GM18951 (cell line): Measurements from ENCODE around the gene BTNL3.

Experiments
- POLR2A ChIP-seq: IDR thresholded peaks from 4 replicates; pipeline ENCODE4 v1.6.1; 2011; ENCODE audit warnings: mild to moderate bottlenecking; ENCODE audit not compliant: insufficient read length, insufficient read depth; ENCODE audit errors: extremely low read depth
- in situ Hi-C: fragments of 300-500 bp; cut with MboI; formaldehyde crosslinking; loops from one replicate; pipeline ENCODE4 v1.12.0; 2022; ENCODE audit warnings: low sequenced_read_pairs, mixed read lengths, inconsistent platforms; ENCODE audit not compliant: unreplicated experiment

The BTNL3 gene

GRCh38 chr5:181035991-181036815, 47.6 kb downstream of the BTNL3 start:
- no peak for TF ChIP-seq POLR2A
- in situ Hi-C loops = no loop called here

DNA sequence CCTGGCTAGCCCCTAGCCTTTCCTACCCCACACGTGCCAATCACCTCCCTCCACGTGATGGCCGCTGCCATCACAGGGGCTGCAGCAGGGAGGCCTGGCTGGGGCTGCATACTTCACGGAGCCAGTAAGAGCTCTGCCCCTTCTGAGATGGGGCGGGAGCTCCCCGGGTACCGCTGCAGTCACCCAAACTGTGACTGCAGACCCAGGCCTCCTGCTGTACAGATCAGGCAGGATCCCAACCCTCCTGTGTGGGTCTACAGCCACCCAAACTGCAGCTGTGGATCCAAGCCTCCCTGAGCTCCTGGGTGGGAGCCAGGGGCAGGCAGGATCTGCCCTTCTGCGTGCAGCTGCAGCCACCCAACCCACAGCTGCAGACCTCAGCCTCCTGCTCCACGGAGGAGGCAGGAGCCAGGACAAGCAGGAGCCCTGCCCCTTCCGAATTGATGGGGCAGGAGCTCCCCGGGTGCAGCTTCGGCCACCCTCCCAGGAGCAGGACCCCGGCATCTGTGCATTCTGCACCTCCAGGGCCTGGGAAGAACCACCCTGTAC, 48.2 kb downstream of the BTNL3 start:
- no peak for TF ChIP-seq POLR2A
- in situ Hi-C loops = no loop called here

GRCh38 chr5:181037365-181037861, 48.8 kb downstream of the BTNL3 start:
- TF ChIP-seq POLR2A = no peak
- in situ Hi-C loops = no loop called here

GRCh38 chr5:181039471-181039870, 50.8 kb downstream of the BTNL3 start:
- TF ChIP-seq POLR2A = no peak
- in situ Hi-C loops = no loop called here

DNA sequence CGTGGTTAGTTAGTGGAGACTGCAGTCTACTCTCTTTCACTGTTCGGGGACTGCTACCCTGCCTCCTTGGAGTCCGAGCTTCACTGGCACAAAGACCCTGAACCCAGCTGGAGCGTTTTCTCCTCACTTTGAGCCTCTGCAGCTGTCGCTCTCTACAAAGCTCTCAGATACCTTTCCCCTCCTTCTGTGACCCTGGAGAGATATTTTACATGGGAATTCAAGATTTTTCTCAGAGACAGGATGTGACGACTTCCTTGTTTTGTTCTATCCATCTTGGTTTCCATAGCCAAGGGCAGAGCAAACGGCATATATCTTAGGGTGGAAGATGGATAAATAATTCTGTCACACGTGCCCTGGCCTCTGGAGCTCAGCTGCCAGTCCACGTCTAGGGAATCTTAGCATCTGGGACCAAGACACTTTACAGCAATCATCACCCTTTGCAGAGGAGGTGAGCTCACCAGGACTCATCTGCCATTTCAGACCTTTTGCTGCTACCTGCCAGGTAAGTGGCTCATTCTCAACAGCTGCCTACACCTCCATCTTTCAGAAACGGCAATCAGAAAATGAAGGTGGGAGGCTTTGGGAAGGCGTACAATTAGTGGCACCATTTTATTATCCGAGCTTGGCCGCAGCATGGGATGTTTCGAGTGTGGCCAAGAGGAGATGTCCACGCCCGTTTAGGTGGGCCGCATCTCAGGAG, 51.4 kb downstream of the BTNL3 start, which contains the start of gene BTNL9:
Gene BTNL9, plus strand, starts transcription at position 336 of the 700 bp plus-strand sequence. CDS start 5,224 bp downstream, outside the sequence.
- in situ Hi-C loops = no loop called here
- TF ChIP-seq POLR2A = no peak

DNA sequence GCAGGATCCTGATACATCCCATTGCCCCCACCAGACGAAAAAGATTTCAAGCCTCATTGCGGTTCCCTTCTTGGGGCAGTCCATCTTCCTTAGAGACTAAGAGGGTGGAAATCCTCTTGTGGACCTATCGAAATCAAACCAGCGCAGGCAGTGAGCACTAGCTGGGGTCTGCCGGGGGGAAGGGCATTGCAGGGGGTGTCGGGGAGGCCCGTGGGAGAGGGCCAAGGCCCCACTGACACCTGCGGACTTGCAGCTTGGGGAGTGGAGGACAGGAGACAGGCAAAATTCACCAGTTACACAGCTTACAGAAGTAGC, 51.9 kb downstream of the BTNL3 start:
- no peak for TF ChIP-seq POLR2A
- in situ Hi-C loops = no loop called here

DNA sequence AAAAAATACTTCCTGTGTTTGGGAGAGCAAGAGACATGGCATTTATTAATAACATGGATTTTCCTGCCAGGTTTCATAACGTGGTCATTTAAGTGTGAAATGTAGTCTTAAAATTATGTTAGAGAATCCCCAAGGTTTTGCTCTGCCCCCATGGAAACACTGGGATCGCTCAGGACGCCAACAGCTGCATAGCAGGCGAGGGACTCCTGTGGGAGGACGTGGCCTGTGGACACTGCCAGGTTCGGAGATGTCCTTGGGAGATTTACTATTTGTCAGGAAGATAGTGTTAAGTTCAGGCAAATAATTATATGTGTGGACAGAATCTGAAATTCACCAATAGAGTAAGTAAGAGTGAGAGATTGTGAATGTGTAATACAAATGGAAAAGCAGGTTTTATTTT, 52.4 kb downstream of the BTNL3 start:
- in situ Hi-C loops = no loop called here
- TF ChIP-seq POLR2A = no peak

GRCh38 chr5:181042036-181042713, 53.5 kb downstream of the BTNL3 start:
- no peak for TF ChIP-seq POLR2A

DNA sequence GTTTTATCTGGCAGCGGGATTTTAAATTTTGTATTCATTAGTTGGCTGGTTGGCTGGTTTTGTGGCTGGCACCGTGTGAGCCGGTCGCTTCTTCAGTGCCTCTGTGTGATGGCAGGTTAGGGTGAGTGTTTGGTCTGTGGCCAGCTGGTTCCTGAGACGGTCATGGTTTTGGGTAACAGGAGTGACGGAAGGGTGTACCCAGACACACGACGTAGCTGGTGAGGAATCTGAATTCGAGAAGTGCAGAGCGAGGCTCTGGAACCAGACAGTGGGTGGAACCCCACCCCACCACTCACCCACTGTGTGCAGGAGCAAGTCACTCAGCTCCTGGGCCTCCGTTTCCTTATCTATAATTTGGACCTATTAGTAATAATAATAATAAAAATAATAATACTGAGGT, 54.1 kb downstream of the BTNL3 start:
- TF ChIP-seq POLR2A = no peak
- in situ Hi-C loops = no loop called here

More at GRCh38 chr5:181042036-181042713, 53.5 kb downstream of the BTNL3 start:
- in situ Hi-C loops = no loop called here

DNA sequence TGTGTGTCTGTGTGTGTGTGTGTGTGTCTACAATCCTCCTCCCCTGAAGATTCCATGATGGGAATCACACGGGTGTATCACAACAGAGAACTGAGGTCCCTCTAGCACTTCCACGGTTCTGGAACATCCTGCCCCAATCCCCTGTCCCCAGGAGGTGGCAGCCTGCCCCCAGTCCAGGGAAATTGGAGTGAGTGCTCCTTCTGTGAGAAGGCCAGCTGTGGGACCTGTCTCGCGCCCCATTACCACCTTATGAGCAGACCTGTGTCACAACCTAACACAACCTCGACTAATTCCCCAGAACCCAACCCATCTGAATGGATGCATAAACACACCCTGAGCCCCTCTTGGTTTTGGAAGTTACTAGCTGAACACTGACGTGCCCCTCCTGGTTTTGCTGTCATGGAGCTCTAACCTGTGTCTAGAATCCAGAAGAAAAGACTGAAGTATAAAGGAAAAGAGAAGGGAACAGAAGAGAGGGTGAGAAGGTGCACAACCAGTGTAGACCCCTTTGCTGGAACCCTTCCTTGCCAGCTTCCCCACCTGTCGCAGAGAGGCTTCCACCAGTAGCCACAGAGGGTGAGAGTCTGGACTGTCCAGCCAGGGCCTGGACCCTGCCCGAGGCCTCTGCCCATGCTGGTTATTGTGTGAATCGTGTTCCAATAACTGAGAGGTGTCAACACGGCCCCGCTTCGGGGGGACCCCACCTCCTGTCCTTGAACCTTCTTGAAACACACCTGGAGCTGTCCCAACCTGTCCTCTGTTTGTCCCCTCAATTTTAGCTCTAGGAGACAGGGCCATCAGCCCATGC, 54.8 kb downstream of the BTNL3 start:
- in situ Hi-C loops = no loop called here
- no peak for TF ChIP-seq POLR2A

- in situ Hi-C loops = no loop called here
Measured at GRCh38 chr5:181044093-181044599, 55.5 kb downstream of the BTNL3 start.

GRCh38 chr5:181044662-181045305, 56.1 kb downstream of the BTNL3 start:
- in situ Hi-C loops = no loop called here
- TF ChIP-seq POLR2A = no peak

More at GRCh38 chr5:181044093-181044599, 55.5 kb downstream of the BTNL3 start:
- no peak for TF ChIP-seq POLR2A
